ENCODE measurements around the gene HAL.

- TF ChIP-seq CTCF (optimal IDR thresholded peaks at IDR 0.05 in 1 of 3, IDR thresholded peaks at IDR 0.05 in 1 of 3, conservative IDR thresholded peaks at IDR 0.05 in 1 of 3; ENCODE audit: extremely low read depth in 1 of 3, insufficient read depth in 2 of 3, low read length in 3 of 3) (no peak), EZH2 (IDR thresholded peaks at IDR 0.05; ENCODE audit: low read length) (no peak)
Observed at GRCh38 chr12:96039516-96039915, 43.4 kb upstream of the HAL start.
